Right lung (tissue), 5 donors: Measurements from ENCODE around the gene MMP19. TPM values are rescaled to one million over a fixed set of nuclear protein-coding genes. Genes with fewer than 3 reads are reported as not detected.
A peak's percentile ranks its signal among the peaks of the same experiment; 100 is the strongest.
"Not testable (repeated sequence)": the region's sequence is repeated elsewhere in the genome, so short reads cannot be mapped to it uniquely, and the experiment has no call there.

Source experiments
- DNase-seq, 2 donors: peaks; one replicate each; pipeline ENCODE4 v3.0.0-alpha.2; 2013
- polyA plus RNA-seq, 5 donors: library from polyadenylated mRNA; unstranded; fragments of 120-200 nt; gene quantifications; one replicate each; pipeline versions ENCODE4 v1.2.1 to v1.2.3, GENCODE V29; 2013; ENCODE audit warnings: inconsistent platforms in 1 of 5, low replicate concordance in 1 of 5; ENCODE audit not compliant: insufficient read length in 5 of 5, insufficient read depth in 1 of 5

MMP19 gene
- polyA plus RNA-seq, 5 donors: 9.3 to 12.1 (median 10.7) TPM

DNA sequence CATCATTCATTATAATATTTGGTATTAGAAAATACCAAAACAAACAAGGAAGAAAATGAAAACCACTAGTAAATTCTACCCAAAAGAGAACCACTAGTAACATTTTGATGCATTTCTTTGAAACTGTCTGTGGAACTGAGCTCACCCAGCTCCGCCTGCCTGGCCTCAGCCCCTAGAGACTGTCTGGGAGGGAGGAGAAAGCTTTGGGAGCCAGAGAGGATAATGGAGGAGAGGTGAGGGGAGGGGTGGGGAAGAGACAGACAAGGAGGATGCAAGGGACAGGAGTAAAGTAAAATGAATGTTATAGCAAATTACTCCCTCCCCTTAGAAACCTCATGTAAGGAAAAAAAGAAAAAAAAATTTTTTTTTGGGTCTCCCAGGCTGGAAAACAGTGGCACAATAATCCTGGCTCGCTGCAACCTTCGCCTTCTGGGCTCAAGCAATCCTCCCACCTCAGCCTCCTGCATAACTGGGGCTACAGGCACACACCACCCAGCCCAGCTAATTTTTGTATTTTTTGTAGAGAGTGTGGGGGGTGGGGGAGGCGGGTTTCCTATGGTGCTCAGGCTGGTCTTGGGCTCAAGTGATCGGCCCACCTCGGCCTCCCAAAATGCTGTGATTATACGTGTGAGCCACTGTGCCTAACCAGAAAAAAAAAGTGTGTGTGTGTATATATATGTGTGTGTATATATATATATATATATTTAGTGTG is 3.2 kb upstream of the MMP19 start:
- DNase-seq: no peak

DNA sequence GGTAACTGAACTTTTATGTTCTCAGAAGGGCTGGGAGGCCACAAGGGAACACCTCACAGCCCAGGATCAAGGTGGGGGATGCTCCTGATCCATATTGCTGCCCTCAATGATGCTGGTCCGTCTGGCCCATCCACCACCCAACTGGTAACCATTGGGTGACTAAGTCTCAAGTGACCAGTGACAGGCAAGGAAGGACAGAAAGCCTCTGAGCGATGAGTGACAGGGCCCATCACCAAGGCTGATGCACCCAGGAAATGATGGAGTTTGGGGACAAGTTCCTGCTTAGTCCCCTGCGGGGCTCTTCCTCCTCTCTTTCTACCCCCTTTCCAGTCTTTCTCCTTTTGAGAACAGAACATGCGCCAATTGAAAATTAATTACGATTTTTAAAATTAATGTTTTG is 2.6 kb upstream of the MMP19 start:
- DNase-seq: no peak

DNA sequence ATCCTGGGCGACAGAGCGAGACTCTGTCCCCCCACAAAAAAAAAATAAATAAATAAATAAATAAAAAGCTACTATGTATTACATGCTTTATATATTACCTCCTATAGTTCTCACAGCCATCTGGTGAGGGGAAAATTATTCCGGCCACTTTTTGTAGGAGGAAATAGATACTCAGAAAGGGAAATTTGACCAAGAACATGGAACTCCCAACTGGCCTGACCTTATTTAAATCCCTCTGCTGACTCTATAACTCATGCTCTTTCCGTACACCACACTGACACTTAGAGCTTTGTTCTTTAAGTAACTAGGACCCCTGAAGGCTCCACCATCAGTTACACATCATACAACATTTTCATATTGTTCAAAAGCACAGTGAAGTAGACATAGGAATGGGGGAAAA is 2.2 kb upstream of the MMP19 start:
- DNase-seq: no peak

DNA sequence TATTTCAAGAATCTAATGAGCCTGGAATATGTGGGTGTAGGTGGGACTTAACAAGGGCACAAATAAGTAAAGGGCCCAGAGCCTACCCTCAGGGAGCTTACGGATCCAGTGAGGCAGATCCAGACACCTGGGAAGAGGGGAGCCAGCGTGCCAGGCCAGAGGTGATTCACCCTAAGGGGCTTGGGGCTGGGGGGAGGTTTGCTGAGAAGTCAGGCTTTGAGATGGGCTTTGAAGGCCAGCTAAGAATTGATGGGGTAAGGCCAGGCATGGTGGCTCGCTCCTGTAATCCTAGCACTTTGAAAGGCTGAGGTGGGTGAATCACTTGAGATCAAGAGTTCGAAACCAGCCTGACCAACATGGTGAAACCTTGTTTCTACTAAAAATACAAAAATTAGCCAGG is 695 bp upstream of the MMP19 start:
- no peak for DNase-seq

DNA sequence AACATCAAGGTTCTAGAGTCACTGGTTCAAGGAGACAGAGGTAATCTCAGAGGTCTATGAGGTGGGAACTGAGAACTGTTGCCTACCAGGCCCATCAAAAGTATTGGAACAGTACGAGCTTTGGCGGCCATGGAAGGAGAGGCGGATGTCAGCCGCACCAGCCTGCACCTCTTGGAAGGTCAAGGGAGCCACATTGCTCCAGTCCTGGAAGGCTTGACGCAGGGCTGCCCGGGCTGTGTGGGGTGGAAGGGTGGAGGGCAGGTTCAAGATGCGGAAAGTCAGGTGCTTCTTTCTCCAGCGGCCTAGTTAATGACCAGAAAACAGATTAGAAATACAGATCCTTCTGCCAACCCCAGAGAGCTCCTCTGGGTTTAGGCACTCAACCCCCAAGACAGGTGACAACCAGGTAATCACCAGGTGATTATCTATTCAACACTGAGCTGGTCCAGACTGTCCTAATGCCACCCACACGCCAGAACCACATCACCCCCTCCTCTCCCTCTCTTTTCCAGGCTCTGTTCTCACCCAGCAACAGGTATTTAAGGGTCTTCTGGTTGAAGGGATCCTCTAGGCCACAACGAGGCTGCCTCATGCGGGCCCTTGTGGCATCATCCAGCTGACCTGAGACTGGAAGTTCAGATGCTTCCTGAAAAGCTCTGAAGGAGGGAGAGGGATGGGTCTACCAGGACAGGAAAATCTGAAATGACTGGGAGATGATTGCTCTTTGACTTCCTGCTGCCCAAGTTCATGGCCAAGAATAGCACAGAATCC is 2.0 kb downstream of the MMP19 start:
- DNase-seq: no peak

DNA sequence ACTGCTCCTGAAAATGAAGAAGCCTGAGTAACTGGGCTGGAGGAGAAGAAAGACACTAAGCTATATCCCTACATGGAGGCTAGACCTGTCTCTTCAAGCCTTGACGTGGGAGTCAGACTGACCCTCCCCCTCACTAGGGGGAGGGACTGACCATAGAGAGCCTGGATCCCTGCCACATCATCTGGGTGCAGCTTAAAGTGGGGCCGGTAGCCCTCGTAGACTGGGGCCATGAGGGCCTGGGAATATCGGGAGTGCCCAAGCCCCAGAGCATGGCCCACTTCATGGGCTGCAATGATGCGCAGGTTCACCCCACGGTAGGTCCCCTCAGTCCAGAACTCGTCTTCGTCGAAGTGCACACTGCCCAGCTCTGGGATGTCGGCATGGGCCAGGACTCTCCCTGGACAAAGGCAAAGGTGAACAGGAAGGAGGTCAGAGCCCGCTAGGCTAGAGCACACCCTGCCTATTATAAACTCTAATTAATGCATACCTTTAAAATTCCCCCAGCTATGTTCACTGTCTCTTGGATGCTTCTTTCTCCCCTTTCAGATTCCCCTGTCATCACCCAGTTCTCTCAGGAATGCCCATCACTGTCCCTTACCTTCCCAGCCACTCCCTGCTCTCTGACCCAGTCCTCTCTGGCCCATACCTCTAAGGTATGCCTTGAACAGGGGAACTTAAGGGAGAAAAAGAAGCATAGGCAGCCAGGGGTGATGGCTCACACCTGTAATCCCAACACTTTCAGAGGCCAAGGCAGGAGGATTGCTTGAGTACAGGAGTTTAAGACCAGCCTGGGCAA is 3.2 kb downstream of the MMP19 start:
- no peak for DNase-seq

DNA sequence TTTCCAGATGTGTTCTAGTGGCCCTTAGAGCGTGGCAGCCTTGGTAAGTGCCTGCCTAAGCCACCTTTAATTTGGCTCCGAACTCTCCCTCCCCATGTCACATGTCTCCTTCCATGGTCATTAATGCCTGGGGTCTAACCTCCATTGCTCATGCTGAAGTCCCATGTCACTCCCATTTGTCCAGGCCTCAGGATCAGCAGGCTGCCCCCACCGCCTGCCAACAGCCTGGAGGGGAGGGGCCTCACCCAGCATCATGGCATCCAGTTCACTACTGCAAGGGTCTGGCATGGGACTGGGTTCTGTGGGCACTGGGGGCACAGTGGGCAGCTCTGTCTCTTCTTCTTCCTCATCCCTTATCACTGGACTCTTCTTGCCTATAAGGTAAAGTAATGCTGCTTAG is 4.4 kb downstream of the MMP19 start:
- no peak for DNase-seq

DNA sequence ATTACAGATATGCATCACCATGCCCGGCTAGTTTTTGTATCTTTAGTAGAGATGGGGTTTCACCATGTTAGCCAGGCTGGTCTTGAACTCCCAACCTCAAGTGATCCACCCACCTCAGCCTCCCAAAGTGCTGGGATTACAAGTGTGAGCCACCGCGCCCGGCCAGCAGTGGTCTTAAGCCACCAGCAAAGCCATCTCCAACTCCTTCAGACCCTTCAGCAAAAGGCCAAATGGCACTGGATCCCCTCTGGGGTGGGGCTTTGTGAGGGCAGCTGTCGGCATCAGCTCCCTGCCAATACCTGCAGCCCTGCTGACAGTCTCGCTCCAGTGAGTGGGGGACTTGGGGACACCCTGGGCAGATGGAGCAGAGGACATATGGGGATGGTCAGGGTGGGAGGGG is 8.3 kb downstream of the MMP19 start:
- not testable (repeated sequence) for DNase-seq

DNA sequence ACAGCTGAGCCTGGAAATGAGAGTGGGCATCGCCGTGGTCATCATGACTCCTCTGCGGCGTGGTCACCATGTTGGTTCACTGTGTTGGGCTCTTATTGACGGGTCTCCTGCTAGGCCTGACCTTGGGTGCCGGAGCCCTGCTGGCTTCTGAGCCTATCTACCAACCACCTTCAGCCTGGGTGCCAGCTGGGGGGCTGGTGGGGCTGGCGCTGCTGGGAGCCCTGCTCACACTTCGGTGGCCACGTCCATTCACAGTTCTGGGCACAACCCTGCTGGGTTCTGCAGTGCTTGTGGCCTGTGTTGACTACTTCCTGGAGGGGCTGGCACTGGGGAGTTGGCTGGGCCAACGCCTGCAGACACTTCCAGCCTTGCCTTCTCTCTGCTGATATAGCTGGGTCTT is 9.7 kb downstream of the MMP19 start:
- no peak for DNase-seq

DNA sequence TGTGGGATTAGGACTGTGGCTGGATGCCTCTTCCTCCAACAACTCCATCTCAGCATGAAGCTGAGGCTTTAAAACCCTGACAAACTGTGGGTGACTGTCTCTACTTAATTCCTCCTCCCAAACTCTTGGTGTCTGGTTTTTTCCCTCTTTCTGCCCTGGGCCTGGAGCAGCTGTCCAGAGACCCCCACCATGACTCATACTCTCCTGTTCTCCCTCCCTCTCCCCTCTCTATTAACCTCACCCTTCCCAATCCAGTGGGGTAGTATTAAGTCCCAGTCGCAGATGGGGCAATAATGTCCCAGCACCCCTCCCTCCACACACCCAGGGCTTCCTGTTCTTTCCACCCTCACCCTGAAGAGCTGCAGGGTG is 11.3 kb downstream of the MMP19 start:
- no peak for DNase-seq

DNA sequence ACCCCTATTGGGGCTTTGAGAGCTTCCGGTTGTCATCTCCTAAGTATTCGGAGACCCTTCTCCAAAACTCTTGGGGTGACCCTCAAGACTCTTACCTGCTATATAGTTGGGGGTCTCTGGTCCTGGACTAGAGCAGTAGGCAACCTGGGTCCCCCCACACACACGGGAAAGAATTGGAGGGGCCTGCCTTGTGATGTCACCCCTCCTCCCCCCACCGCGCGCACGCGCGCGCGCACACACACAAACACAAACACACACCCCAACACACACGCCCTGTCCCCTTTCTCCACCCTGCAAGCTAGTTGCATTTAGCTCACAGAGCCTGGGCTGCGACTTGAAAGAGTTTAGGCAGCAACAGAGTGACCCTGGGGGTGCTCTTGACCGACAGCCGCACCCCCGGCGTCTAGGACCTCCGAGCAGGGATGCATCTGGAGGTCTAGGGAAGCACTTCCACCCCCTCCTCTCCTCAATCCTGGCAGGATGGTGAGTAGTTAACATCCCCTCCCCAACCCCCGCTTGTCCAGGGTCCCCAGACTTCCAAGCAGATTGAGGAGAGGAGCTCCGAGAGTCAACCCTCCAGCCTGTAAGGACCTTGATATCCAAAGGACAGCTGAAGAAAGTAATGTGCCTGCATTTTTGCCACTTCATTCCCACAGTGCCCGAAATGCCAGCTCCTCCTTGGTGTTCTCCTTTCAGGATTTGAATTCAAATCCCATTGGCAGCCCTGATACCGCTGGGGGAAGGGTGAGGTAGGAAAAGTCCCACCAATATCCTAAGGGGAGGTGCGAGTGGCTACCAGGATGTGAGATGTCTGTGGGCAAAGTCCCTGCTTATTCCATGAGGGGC is 11.9 kb downstream of the MMP19 start:
- DNase-seq: peak; percentile 92 to 93

DNA sequence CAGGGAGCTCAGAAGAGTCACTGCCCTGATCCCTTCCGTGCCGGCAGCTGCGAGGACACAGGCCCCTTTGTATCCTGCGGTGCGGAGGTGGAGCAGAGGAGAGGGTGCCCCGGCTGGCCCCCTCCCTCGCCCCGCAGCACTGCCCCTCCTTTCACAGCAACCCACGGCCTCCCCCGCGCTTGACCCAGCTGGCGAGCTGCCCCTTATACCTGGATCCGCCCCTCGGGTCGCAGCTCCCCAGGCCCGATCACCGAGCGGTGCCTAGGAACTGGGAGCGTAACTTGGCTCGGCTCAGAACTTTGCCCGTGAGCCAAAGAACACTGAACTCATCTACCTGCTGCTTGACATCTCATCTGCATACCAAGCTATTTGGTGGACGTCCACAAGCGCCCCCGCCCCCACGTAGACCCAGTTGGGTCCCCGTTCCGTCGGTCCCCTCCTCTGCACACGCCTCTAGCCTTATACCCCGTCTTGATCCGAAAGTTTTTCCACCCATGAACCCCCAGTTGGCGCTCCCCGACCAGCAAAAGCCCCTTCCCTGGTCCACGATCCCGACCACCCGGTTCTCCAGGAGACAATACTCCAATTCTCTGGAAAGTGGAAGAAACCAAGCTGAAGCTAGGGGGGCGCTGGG is 12.7 kb downstream of the MMP19 start:
- DNase-seq: no peak

DNA sequence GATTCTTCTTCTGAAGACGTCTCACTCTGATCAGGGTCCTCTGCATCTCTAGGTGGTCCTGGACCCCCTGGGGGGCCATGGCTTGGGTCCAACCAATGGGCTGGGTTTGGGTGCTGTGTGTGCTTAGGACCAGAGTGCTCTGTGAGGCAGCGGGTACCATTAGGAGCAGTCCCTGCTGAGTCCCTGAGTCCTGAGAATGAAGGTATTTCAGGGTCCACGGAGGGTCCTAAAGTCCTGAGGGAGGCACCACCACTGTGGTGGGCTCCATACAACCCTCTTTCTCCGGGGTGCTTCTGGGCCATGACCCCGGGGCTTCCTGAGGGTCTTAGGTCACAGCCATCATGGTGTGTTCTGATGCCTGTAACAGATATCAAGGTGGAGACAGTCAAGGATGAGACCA is 14.4 kb downstream of the MMP19 start:
- no peak for DNase-seq

DNA sequence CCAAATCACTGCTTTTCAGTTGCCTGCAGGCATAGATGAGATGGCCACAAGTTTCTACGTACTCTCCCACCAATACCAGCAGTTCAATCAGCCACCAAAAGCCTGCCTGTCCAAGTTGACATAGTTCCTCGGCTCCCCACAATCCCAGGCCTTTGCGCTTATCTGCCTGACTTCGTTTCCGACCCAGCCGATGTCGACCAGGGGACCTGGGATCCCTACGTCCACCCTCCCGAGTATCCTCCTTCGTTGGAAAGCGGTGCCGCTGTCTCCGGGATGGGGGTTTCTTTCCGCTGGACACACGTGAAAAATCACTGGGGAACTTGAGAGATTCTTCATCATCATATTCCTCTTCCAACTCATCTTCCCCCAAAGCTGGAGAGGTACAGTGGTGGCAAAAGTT is 14.9 kb downstream of the MMP19 start:
- no peak for DNase-seq

DNA sequence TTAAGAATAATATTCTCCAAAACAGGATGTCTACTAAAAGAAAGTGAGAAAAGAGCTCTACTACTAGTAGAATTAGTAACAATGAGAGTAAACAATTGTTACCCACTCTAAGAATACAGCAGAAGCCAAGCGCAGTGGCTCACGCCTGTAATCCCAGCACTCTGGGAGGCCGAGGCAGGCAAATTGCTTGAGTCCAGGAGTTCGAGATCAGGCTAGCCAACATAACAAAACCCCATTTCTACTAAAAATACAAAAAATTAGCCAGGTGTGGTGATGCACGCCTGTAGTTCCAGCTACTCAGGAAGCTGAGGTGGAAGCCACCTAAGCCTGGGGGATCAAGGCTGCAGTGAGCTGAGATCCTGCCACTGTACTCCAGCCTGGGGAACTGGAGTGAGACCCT is 18.0 kb downstream of the MMP19 start:
- no peak for DNase-seq

DNA sequence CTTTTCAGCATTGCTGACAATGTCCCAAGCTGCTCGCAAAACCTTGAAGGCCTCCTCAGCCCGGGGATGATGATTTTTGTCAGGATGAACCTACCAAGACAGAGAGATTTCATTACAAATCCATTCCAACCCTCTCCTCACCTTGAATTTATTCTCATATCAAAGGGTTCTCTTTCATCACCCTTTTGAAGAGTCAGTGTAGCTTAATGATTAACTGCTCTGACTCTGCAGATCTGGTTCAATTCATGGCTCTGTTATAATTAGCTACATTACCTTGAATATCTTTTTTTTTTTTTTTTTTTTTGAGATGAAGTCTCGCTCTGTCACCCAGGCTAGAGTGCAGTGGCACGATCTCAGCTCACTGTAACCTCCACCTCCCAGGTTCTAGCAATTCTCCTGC is 19.3 kb downstream of the MMP19 start:
- DNase-seq: no peak

DNA sequence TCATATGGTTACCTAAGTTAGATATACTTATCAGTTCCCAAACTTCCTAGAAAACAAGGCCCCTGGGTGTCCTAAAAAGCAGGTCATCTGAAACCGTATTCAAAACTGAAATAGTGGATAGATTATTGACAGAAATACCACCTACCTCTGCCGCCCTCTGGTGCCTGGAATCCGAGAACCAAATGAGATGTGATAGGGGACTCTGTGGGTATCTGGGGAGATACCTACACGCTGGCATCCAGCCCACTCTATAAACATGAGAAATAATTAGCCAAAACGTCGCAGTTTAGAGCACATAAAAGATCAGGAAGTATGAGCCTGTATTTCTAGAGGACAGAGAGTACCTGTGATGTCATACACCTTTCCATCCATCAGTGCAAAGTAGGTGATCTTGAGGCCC is 20.5 kb downstream of the MMP19 start:
- no peak for DNase-seq

DNA sequence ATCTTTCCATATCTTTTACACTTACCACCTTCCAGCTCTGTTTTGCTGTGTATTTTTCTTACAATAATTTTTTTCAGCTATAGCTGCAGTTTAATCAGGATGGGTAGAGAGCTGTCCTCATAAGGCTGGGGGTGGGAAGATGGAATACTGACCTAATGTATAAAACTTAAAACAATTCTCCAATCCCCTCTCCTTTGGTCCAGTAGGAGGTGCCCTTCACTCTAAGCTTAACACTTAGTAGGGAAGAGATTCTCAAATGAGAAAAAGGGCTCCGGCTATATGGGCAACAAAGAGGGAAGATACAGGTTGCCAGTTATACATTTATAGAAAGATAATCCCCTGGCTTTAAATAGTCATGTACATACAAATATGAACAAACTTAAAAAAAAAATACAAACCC is 22.1 kb downstream of the MMP19 start:
- no peak for DNase-seq

DNA sequence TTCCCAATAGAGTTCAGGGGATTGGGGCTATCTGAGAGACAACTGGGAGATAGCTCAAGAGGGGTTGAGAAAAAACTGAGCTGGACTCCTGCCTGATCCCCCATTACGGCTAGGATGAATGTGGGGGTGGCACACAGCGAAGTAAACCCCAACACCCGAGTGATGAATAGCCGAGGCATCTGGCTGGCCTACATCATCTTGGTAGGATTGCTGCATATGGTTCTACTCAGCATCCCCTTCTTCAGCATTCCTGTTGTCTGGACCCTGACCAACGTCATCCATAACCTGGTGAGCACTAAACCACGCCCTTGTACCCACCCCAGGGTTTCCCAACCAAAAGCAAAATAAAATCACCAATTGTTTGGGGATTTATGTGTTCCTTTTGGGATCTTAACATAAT is 23.9 kb downstream of the MMP19 start:
- DNase-seq: no peak

DNA sequence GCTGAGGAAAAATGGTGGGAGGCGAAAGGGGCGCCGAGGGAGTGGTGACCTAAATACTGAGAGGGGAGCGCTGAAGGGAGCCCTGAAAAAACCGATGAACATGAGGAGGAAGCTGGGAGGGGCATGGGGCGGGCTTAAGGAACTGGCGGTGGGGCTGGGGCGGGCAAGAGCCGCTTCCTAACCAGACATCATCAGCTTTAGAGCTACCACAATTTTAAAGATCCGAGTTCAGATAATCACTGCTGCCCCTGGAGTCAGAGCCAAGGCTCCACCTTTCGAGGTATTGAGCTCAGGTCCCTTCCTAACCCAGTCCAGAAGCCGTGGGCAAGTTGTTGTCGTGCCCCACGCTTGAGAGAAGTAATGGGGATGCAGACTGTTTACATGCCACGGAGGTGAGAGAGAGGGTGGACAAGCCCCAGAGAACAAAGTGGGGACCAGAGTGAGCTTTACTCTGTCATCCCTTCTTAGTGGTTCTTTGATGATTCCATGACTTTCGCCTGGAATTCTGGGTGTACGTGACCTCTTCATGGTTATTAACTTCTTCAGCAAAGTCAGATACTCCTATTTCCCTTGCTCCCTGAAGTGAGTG is 24.5 kb downstream of the MMP19 start:
- DNase-seq: no peak
